ENCODE measurements around the gene GCAT. TPM values are rescaled to one million over a fixed set of nuclear protein-coding genes. Genes with fewer than 3 reads are reported as not detected.

The GCAT gene
- total and polyA plus RNA-seq, 2 of the 13 experiments (the other 11 are each of a cell fraction or from before 2014, with no cell fraction given) = 28.0 to 50.3 TPM

DNA sequence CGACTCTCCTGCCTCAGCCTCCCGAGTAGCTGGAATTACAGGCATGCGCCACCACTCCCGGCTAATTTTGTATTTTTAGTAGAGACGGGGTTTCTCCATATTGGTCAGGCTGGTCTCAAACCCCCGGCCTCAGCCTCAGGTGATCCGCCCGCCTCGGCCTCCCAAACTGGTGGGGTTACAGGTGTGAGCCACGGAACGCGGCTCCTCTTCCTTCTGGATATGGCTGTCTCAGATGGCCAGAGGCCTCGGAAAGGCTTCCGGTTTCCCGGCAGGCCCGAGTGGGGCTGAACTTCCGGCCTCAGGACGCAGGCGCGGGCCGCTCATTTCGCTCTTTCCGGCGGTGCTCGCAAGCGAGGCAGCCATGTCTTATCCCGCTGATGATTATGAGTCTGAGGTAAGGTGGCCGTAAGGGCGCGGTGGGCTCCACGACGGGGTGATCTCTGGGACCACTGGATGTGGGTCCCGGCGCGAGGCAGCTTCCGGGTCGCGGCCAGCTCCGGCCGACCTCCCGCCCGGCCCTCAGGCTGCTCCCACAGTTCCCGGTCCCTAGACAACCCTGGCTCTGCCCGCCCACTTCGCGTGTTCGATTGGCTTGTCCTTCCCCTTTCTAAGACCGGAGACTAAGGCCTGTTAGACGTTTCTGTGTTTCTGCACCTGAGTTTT lies 41.5 kb downstream of the GCAT start, which contains the start of gene EIF3L (continued):
- TF ChIP-seq ZNF678 (CRISPR knock-in tag; IDR thresholded peaks at IDR 0.05) (no peak), HIVEP1 (CRISPR knock-in tag; IDR thresholded peaks at IDR 0.05) (peak; percentile 22; the same call in 1 of the 2 replicates), PHF20 (CRISPR knock-in tag; IDR thresholded peaks at IDR 0.05) (peak; percentile 92), FLYWCH1 (CRISPR knock-in tag; IDR thresholded peaks at IDR 0.05) (peak; percentile 17; the same call in 1 of the 2 replicates), MXI1 (IDR thresholded peaks at IDR 0.05; ENCODE audit: borderline replicate concordance, low read depth, low read length) (peak; percentile 83; the same call in 2 of the 3 replicates), ZNF510 (CRISPR knock-in tag; IDR thresholded peaks at IDR 0.05; ENCODE audit: low read depth) (peak; percentile 32; the same call in 1 of the 2 replicates), JARID2 (CRISPR knock-in tag; IDR thresholded peaks at IDR 0.05; ENCODE audit: insufficient replicate concordance) (peak; percentile 69), TCF7 (IDR thresholded peaks at IDR 0.05; ENCODE audit: low read depth) (no peak), HOXA5 (CRISPR knock-in tag; IDR thresholded peaks at IDR 0.05) (peak; percentile 93), ZNF616 (CRISPR knock-in tag; IDR thresholded peaks at IDR 0.05; ENCODE audit: low read depth) (no peak), AHR (CRISPR knock-in tag; IDR thresholded peaks at IDR 0.05) (peak; percentile 58; the same call in 1 of the 2 replicates), HHEX (CRISPR knock-in tag; IDR thresholded peaks at IDR 0.05) (no peak), AGO1 (IDR thresholded peaks at IDR 0.05; ENCODE audit: low read depth, low read length, poor library complexity, severe bottlenecking) (peak; percentile 39), SMAD3 (CRISPR knock-in tag; IDR thresholded peaks at IDR 0.05) (peak; percentile 77; the same call in 1 of the 2 replicates), REXO4 (CRISPR knock-in tag; IDR thresholded peaks at IDR 0.05; ENCODE audit: borderline replicate concordance) (no peak), MTF2 (CRISPR knock-in tag; IDR thresholded peaks at IDR 0.05; ENCODE audit: borderline replicate concordance) (peak; percentile 35; the same call in 1 of the 2 replicates), ZNF891 (CRISPR knock-in tag; IDR thresholded peaks at IDR 0.05) (peak; percentile 19; the same call in 1 of the 2 replicates), KLF9 (CRISPR knock-in tag; IDR thresholded peaks at IDR 0.05; ENCODE audit: low read depth) (0 out of 2 replicates have a peak, but pooled peaks have one; percentile 53), HDAC2 (CRISPR knock-in tag; IDR thresholded peaks at IDR 0.05) (peak; percentile 60; the same call in 1 of the 2 replicates)
- TF ChIP-seq, protein P1, sequence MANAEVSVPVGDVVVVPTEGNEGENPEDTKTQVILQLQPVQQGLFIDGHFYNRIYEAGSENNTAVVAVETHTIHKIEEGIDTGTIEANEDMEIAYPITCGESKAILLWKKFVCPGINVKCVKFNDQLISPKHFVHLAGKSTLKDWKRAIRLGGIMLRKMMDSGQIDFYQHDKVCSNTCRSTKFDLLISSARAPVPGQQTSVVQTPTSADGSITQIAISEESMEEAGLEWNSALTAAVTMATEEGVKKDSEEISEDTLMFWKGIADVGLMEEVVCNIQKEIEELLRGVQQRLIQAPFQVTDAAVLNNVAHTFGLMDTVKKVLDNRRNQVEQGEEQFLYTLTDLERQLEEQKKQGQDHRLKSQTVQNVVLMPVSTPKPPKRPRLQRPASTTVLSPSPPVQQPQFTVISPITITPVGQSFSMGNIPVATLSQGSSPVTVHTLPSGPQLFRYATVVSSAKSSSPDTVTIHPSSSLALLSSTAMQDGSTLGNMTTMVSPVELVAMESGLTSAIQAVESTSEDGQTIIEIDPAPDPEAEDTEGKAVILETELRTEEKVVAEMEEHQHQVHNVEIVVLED (CRISPR knock-in tag; IDR thresholded peaks at IDR 0.05; ENCODE audit: borderline replicate concordance) = peak; percentile 78; the same call in 1 of the 2 replicates
- TF ChIP-seq, protein P2, sequence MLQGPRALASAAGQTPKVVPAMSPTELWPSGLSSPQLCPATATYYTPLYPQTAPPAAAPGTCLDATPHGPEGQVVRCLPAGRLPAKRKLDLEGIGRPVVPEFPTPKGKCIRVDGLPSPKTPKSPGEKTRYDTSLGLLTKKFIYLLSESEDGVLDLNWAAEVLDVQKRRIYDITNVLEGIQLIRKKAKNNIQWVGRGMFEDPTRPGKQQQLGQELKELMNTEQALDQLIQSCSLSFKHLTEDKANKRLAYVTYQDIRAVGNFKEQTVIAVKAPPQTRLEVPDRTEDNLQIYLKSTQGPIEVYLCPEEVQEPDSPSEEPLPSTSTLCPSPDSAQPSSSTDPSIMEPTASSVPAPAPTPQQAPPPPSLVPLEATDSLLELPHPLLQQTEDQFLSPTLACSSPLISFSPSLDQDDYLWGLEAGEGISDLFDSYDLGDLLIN (CRISPR knock-in tag; IDR thresholded peaks at IDR 0.05; ENCODE audit: borderline replicate concordance) = 0 out of 2 replicates have a peak, but pooled peaks have one; percentile 38
- TF ChIP-seq, protein P3, sequence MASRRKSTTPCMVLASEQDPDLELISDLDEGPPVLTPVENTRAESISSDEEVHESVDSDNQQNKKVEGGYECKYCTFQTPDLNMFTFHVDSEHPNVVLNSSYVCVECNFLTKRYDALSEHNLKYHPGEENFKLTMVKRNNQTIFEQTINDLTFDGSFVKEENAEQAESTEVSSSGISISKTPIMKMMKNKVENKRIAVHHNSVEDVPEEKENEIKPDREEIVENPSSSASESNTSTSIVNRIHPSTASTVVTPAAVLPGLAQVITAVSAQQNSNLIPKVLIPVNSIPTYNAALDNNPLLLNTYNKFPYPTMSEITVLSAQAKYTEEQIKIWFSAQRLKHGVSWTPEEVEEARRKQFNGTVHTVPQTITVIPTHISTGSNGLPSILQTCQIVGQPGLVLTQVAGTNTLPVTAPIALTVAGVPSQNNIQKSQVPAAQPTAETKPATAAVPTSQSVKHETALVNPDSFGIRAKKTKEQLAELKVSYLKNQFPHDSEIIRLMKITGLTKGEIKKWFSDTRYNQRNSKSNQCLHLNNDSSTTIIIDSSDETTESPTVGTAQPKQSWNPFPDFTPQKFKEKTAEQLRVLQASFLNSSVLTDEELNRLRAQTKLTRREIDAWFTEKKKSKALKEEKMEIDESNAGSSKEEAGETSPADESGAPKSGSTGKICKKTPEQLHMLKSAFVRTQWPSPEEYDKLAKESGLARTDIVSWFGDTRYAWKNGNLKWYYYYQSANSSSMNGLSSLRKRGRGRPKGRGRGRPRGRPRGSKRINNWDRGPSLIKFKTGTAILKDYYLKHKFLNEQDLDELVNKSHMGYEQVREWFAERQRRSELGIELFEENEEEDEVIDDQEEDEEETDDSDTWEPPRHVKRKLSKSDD (CRISPR knock-in tag; IDR thresholded peaks at IDR 0.05; ENCODE audit: low read depth) = peak; percentile 70; the same call in 1 of the 2 replicates
- TF ChIP-seq, protein P4, sequence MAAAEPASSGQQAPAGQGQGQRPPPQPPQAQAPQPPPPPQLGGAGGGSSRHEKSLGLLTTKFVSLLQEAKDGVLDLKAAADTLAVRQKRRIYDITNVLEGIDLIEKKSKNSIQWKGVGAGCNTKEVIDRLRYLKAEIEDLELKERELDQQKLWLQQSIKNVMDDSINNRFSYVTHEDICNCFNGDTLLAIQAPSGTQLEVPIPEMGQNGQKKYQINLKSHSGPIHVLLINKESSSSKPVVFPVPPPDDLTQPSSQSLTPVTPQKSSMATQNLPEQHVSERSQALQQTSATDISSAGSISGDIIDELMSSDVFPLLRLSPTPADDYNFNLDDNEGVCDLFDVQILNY (CRISPR knock-in tag; conservative IDR thresholded peaks at IDR 0.05) = no peak
